HCT116 (cell line): ENCODE results near the gene PRDM8.

Experiments used
- CTCF ChIP-seq, 3 experiments: fragments of 200-600 bp in 1 of 3; sonication (generic) in 1 of 3; IDR thresholded peaks in 2 of 3; conservative IDR thresholded peaks in 1 of 3; 2 replicates each; pipeline ENCODE4 v1.5.1; 2012 to 2017; ENCODE audit warnings: low read depth in 2 of 3, low read length in 2 of 3, antibody characterized with exemption in 1 of 3, borderline replicate concordance in 1 of 3, control low read depth in 1 of 3, mild to moderate bottlenecking in 1 of 3, mixed read lengths in 1 of 3, mixed run types in 1 of 3, moderate library complexity in 1 of 3; ENCODE audit not compliant: insufficient read depth in 1 of 3
- EZH2 ChIP-seq: fragments of 200-600 bp; sonication (generic); IDR thresholded peaks from 2 replicates; pipeline ENCODE4 v1.6.1; 2017; ENCODE audit warnings: antibody characterized with exemption, mixed run types
- FOSL1 ChIP-seq: IDR thresholded peaks from 2 replicates; pipeline ENCODE4 v1.6.1; 2012; ENCODE audit warnings: low read depth
- POLR2A ChIP-seq: IDR thresholded peaks from 2 replicates; pipeline ENCODE4 v1.7.0; 2011; ENCODE audit warnings: borderline replicate concordance; ENCODE audit not compliant: insufficient read depth, insufficient read length; ENCODE audit errors: extremely low read depth
- POLR2AphosphoS5 ChIP-seq: IDR thresholded peaks from 2 replicates; pipeline ENCODE4 v1.6.1; 2011; ENCODE audit warnings: mild to moderate bottlenecking, low read depth, low read length, moderate library complexity
- RAD21 ChIP-seq: IDR thresholded peaks from 2 replicates; pipeline ENCODE4 v1.6.1; 2012; ENCODE audit warnings: low read depth, mild to moderate bottlenecking
- SIN3A ChIP-seq: IDR thresholded peaks from 2 replicates; pipeline ENCODE4 v1.6.1; 2012; ENCODE audit warnings: low read depth
- YY1 ChIP-seq: IDR thresholded peaks from 2 replicates; pipeline ENCODE4 v1.6.1; 2011; ENCODE audit warnings: low read length, low read depth, moderate library complexity, mild to moderate bottlenecking; ENCODE audit not compliant: insufficient replicate concordance; ENCODE audit errors: extremely low read depth
- ZNF274 ChIP-seq: fragments of 200-500 bp; sonication (Bioruptor generic); IDR thresholded peaks from 2 replicates; pipeline ENCODE4 v1.6.1; 2014; ENCODE audit warnings: mild to moderate bottlenecking, low read depth, low read length, inconsistent platforms
- TF ChIP-seq, protein P1 (sequence below): IDR thresholded peaks from 2 replicates; pipeline ENCODE4 v1.6.1; 2012

GRCh38 chr4:80207172-80207583 lies 9.9 kb downstream of the PRDM8 start:
- no peak for TF ChIP-seq RAD21
- no peak for TF ChIP-seq CTCF (IDR thresholded peaks at IDR 0.05 in 2 of 3, conservative IDR thresholded peaks at IDR 0.05 in 1 of 3; ENCODE audit: borderline replicate concordance in 1 of 3, insufficient read depth in 1 of 3, low read depth in 2 of 3, low read length in 2 of 3)
- TF ChIP-seq POLR2AphosphoS5, result no peak
- no peak for TF ChIP-seq ZNF274
- no peak for TF ChIP-seq FOSL1
- TF ChIP-seq, protein P1, sequence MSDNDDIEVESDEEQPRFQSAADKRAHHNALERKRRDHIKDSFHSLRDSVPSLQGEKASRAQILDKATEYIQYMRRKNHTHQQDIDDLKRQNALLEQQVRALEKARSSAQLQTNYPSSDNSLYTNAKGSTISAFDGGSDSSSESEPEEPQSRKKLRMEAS, result no peak
- no peak for TF ChIP-seq POLR2A
- no peak for TF ChIP-seq SIN3A
- TF ChIP-seq EZH2, result no peak
- no peak for TF ChIP-seq YY1
